Measurements from ENCODE around the gene SLC22A31.
"Not testable (repeated sequence)": the region's sequence is repeated elsewhere in the genome, so short reads cannot be mapped to it uniquely, and the experiment has no call there.

SLC22A31 gene

DNA sequence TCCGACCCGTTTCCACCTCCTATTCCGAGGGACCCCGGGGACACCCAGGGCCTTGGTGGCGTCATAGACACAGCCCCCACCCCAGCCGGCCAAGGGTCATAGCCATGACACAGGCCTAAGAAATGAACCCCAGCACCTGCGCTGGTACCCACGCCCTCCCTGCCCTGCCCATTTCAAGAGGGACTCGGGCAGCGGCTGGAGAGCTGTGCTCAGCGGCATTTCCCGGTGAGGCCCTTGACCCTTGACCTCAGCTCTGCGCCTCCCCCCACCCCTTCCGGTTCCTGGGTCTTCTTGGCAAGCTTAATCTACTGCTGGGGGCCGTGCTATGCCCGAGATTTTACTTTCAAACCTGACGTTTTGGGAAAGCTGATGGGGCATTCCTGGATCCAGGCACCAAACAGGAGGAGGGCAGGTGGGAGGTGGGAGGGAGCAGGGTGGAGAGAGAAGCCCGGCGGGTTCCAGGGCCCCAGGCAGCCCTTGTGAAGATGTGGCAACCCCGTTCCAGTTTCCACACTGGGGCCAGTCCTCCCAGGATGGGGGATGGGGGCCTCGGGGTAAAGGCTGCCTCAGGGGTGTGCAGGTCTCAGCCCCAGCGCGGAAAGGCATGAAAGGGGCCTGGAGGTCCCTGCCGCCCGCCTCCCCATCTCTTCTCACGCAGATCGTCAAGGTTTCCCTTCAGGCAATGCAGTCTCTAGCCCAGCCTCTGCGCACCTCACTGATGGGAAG lies at the start of gene SLC22A31:
Gene SLC22A31, minus strand, starts transcription at position 414 of the 726 bp plus-strand sequence. Its CDS starts 36 bp downstream, at position 378.
- no peak for DNase-seq

GRCh38 chr16:89248196-89248982 lies 48.1 kb upstream of the SLC22A31 start:
- no peak for DNase-seq

DNA sequence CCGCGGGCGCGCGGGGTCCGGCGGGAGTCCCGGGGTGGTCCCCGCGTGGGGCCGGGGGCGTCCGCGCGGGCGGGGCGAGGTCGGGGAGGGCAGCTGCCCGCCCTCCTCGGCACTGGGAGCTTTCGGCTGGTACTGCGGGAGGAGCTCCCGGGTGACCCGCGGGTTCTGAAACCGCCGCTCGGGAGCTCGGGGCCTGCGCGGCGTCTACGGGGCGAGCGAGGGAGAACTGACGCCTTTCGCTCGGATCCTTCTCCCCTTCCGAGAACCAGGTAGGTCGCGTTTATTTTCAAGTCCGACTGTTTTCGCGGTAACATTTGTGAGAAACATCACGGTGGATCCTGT lies 47.4 kb upstream of the SLC22A31 start:
- not testable (repeated sequence) for DNase-seq

GRCh38 chr16:89246903-89247733 lies 46.8 kb upstream of the SLC22A31 start:
- DNase-seq, result peak; percentile 96

DNA sequence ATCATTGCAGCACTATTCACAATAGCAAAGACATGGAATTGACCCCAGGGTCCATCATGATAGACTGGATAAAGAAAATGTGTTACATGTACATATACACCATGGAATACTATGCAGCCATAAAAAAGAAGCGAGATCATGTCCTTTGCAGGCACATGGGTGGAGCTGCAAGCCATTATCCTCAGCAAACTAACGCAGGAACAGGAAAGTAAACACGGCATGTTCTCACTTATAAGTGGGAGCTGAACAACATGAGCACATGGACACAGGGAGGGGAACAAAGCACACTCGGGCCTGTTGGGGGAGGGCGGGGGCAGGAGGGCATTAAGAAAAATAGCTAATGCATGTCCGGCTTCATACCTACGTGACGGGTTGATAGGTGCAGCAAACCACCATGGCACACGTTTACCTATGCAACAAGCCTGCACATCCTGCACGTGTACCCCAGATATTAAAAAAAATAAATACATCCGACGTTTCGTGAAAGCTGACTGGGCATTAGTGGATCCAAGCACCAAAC lies 46.1 kb upstream of the SLC22A31 start:
- no peak for DNase-seq

DNA sequence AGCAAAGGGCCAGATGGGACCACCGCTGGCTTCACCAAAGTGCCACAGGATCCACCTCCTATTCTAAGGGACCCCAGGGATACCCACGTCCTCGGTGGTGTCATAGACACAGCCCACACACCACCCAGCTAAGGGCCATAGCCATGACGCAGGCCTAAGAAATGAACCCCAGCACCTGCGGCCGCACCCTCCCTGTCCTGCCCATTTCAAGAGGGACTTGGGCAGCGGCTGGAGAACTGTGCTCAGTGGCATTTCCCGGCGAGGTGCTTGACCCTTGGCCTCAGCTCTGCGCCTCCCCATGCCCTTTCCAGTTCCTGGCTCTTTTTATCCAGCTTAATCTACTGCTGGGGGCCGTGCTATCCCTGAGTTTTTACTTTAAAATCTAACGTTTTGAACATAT lies 44.4 kb upstream of the SLC22A31 start:
- no peak for DNase-seq

GRCh38 chr16:89244264-89244663 lies 43.9 kb upstream of the SLC22A31 start:
- not testable (repeated sequence) for DNase-seq

DNA sequence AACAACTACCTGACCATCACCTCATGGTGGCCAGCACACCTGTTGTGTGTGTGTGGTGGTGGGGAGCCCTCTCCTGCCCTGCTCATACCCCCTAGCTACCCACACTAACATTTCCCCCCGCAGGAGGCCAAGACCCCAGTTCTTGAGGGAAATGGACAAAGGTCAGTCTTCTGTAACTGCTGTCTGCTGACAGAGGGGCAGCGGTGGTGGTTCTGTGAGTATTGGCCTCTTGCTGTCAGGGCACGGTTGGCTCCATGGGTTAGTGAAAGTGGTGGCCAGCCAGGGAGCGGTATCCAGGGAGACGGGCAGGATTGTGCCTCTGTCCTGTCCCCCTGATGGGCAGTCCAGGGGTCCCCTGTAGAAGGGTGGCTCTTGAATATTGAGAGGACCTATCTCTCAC lies 43.3 kb upstream of the SLC22A31 start:
- DNase-seq, result no peak

- no peak for DNase-seq
These were observed 42.5 kb upstream of the SLC22A31 start for GRCh38 chr16:89242795-89243200.

DNA sequence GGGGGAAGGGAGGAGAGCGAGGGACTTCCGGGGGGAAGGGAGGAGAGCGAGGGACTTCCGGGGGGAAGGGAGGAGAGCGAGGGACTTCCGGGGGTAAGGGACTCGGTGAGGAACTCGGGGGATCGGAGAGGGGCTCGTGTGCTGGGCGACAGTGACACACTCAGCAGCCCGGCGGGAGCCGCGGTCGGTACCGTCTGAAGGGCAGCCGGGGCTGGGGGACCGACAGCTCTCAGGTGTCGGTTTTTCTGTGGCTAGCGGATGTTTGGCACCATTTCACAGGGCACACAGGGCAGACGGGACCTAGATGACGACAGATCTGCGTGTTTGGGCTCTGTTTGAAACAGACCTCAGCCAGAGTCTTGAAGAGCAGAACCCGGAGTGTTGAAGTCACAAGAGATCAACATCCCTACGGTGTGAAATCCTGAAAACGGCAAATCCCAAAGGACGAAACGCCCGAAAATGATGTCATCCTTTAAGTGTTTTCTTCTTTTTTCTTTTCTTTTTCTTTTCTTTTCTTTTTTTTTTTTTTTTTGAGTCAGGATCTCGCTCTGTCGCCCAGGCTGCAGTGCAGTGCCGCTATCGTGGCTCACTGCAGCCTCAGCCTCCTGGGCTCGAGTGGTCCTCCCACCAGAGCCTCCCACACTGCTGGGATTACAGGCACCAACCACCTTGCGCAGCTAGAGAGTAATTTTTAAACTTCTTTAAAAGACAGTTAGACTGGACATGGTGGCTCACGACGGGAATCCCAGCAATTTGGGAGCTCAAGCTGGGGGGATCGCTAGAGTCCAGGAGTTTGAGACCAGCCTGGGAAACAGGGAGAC lies 41.1 kb upstream of the SLC22A31 start:
- DNase-seq, result peak; percentile 66 to 77

- DNase-seq, result no peak
These were observed 37.4 kb upstream of the SLC22A31 start for GRCh38 chr16:89237733-89238132.

DNA sequence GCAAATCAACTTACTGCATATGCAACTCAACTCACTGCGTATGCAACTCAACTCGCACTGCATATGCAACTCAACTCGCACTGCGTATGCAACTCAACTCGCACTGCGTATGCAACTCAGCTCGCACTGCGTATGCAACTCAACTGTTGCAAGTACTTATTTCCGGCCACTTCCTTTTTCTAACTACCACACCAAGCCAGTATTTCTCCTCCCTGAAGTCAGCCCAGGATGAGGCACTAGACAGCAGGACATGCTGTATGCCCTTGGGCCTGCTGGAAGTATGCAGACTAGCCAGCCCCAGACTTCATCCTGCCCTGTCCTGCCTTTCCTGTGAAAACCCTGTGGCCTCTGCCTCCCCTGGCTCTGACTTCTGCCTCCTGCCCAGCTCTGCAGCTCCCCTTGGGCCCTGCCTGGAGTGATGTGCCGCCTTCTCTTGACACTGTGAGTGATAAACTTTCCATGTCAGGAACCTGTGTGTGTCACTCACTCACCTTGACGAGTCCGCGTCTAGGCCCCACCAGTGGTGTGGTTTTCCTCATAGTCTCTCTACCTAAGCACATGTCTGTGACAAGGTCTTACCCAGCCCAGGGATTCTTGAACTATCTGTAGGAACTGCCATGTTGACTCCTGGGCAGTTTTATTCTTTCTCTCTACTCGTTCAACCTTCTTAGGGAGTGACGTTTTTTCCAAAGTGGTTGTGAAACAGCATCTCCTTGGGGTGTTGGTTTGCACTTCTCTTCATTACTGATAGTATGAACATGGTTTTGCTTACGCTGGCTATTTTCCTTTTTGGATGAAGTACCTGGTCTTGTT lies 33.5 kb upstream of the SLC22A31 start:
- DNase-seq, result no peak

GRCh38 chr16:89232107-89232506 lies 31.8 kb upstream of the SLC22A31 start:
- no peak for DNase-seq

GRCh38 chr16:89230255-89230654 lies 29.9 kb upstream of the SLC22A31 start:
- DNase-seq, result no peak

DNA sequence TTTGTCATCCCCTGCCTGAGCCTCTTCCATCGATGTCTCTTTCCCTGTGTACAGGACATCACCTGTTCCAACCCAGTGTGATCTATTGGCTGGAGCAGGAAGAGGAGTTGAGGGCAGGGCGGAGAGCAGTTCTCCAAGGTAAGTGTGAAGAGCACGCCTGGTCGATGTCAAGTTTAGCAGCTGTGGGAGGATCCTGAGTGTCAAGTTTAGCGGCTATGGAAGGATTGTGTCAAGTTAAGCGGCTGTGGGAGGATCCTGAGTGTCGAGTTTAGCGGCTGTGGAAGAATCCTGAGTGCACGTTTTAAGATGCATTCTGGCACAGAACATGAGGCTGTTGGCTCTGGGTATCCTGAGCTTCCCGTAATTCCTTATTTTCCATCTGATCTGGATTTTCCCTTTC lies 24.3 kb upstream of the SLC22A31 start:
- no peak for DNase-seq

GRCh38 chr16:89222931-89223330 lies 22.6 kb upstream of the SLC22A31 start:
- DNase-seq, result no peak

GRCh38 chr16:89221604-89222003 lies 21.3 kb upstream of the SLC22A31 start:
- DNase-seq, result no peak

DNA sequence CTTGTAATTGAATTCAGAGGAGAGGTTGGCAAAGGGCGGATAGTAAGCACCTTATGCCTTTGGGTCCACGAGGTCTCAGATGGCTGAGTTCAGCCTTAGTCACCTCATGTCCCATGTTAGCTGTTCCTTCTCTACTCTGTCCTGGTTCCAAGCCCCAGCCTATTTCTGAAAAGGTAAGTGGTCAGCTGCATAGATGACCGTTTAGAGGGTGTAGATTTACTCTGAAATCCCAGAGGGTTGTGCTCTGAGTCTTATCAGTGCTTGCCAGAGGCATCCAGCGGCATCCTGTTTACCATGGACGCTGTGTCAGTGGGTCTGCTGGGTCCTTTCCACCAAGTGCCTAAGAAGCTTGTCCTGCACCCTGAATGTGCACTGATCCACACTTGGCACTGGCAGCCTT lies 19.0 kb upstream of the SLC22A31 start:
- DNase-seq, result no peak

GRCh38 chr16:89217388-89218191 lies 17.3 kb upstream of the SLC22A31 start, which contains the start of gene ZNF778:
ZNF778 (plus strand) TSS chr16:89217703; CDS start chr16:89221128, 3,425 bp downstream.
- peak; percentile 74 to 76 for DNase-seq

- DNase-seq, result no peak
These were observed 16.7 kb upstream of the SLC22A31 start for GRCh38 chr16:89217138-89217387.

Data from activated CD4-positive, alpha-beta T cell treated with anti-CD3 and anti-CD28 coated beads for 4 hours (primary cell).